ENCODE data around the gene FRS3. TPM values are rescaled to one million over a fixed set of nuclear protein-coding genes. Genes with fewer than 3 reads are reported as not detected.
"Not testable (repeated sequence)": the region's sequence is repeated elsewhere in the genome, so short reads cannot be mapped to it uniquely, and the experiment has no call there.

The FRS3 gene
- total RNA-seq, 2 experiments from 2014 or later, result 5.6 to 8.7 TPM

DNA sequence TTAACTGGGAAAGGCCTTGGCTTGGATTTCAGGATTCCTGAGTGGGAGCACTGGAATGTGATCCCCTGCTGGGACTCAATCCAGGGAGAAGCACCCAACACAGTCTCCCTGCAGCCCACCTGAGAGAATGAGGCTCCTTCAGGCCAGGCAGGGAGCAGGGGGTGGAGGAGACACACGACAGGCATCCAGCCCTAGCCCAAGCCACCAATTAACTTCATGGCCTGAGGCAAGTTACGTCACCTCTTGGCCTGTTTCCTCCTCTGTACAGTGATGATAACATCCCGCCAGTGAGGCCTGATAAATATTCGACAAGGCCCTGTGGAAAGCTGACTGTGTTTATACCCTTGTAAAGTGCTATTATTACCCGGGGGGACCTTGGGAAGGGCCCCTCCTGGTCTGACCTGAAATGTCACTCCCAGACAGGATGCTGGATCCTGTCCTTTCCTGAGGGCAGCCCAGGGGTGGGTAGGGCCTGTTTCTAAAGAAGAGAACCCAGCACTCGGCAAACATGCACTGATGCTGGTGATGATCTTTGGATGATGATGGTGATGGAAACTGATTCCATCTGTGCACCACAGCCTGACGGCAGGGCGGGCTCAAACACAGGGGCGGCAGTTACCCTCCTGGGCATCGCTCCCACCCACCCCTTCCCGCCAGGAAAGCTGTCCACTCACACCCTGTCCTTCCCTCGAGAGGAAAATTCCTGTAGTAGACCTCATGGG is 12.4 kb downstream of the FRS3 start:
- H3K36me3 ChIP-seq (ENCODE audit: insufficient read depth, low read length), result peaks cover 17% of the 10 kb centered on the region; the same call in 1 of the 2 replicates
- TF ChIP-seq EZH2phosphoT487 (IDR thresholded peaks at IDR 0.05; ENCODE audit: borderline replicate concordance, low read depth, low read length), result no peak
- TF ChIP-seq, protein P1, sequence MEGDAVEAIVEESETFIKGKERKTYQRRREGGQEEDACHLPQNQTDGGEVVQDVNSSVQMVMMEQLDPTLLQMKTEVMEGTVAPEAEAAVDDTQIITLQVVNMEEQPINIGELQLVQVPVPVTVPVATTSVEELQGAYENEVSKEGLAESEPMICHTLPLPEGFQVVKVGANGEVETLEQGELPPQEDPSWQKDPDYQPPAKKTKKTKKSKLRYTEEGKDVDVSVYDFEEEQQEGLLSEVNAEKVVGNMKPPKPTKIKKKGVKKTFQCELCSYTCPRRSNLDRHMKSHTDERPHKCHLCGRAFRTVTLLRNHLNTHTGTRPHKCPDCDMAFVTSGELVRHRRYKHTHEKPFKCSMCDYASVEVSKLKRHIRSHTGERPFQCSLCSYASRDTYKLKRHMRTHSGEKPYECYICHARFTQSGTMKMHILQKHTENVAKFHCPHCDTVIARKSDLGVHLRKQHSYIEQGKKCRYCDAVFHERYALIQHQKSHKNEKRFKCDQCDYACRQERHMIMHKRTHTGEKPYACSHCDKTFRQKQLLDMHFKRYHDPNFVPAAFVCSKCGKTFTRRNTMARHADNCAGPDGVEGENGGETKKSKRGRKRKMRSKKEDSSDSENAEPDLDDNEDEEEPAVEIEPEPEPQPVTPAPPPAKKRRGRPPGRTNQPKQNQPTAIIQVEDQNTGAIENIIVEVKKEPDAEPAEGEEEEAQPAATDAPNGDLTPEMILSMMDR (conservative IDR thresholded peaks at IDR 0.05; ENCODE audit: low read length), result no peak
- no peaks in the 10 kb centered on the region for H3K9me3 ChIP-seq (ENCODE audit: low read length)
- H2AFZ ChIP-seq (ENCODE audit: low read length), result no peak overlapping the region
- no peaks in the 10 kb centered on the region for H4K20me1 ChIP-seq (ENCODE audit: insufficient read depth, low read length)
- CTCF ChIA-PET (ENCODE audit: unreplicated experiment), result no interaction called here
- no TSS peak for BruUV-seq (replicated peaks)
- intact Hi-C loops (cut with micrococcal nuclease; ENCODE audit: unreplicated experiment), result no loop called here
- H3K4me1 ChIP-seq (ENCODE audit: insufficient read depth, low read length, poor library complexity, severe bottlenecking), result peaks cover 7% of the 10 kb centered on the region
- no peaks in the 10 kb centered on the region for H3K9me2 ChIP-seq (ENCODE audit: insufficient read depth, low read length)
- POLR2A ChIA-PET, result interaction anchor here (0.6 kb wide), 1 partner anchor 30 kb away, joined by 4 read pairs; no protein-coding TSS in a partner anchor
- no peak overlapping the region for H3K4me3 ChIP-seq (ENCODE audit: low read depth, low read length, poor library complexity, severe bottlenecking)
- H3K27ac ChIP-seq (ENCODE audit: low read depth, low read length, poor library complexity, severe bottlenecking), result no peak overlapping the region
- no peak overlapping the region for H3K4me2 ChIP-seq (ENCODE audit: low read length)
- peak; percentile 20 for DNase-seq (ENCODE audit: low spot score)
- H3K79me2 ChIP-seq (ENCODE audit: insufficient read depth, low read depth, low read length), result no peaks in the 10 kb centered on the region

DNA sequence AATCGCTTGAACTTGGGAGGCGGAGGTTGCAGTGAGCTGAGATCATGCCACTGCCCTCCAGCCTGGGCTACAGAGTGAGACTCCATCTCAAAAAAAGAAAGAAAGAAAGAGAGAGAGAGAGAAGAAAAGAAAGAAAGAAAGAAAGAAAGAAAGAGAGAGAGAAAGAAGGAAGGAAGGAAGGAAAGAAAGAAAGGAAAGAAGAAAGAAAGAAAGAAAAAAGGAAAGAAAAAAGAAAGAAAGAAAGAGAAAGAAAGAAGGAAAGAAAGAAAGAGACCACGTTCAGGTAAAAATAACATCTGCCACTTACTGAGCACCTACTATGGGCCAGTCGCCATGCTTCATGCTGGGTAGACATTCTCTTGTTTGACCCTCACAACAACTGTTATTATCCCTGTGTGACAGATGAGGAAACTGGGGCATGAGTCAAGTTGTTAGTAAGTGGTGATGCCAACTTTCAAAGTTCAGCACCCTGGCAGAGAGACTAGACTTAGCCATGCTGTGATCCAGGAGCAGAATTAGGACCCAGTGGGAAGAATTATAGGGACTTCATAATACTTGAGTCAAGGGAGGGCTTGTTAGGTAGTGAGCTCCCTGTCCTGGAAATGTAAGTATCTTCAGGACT is 13.5 kb downstream of the FRS3 start:
- BruUV-seq (replicated peaks); H3K4me2 ChIP-seq (ENCODE audit: low read length); H3K36me3 ChIP-seq (ENCODE audit: insufficient read depth, low read length); H3K4me1 ChIP-seq (ENCODE audit: insufficient read depth, low read length, poor library complexity, severe bottlenecking); H3K27ac ChIP-seq (ENCODE audit: low read depth, low read length, poor library complexity, severe bottlenecking); H4K20me1 ChIP-seq (ENCODE audit: insufficient read depth, low read length); DNase-seq (ENCODE audit: low spot score); CTCF ChIA-PET (ENCODE audit: unreplicated experiment); H3K4me3 ChIP-seq (ENCODE audit: low read depth, low read length, poor library complexity, severe bottlenecking); H3K9me3 ChIP-seq (ENCODE audit: low read length); intact Hi-C loops (cut with micrococcal nuclease; ENCODE audit: unreplicated experiment); H3K9me2 ChIP-seq (ENCODE audit: insufficient read depth, low read length); H3K79me2 ChIP-seq (ENCODE audit: insufficient read depth, low read depth, low read length); H2AFZ ChIP-seq (ENCODE audit: low read length): not testable (repeated sequence)
- POLR2A ChIA-PET, result interaction anchor here (0.6 kb wide), 1 partner anchor 31 kb away, joined by 4 read pairs; no protein-coding TSS in a partner anchor

DNA sequence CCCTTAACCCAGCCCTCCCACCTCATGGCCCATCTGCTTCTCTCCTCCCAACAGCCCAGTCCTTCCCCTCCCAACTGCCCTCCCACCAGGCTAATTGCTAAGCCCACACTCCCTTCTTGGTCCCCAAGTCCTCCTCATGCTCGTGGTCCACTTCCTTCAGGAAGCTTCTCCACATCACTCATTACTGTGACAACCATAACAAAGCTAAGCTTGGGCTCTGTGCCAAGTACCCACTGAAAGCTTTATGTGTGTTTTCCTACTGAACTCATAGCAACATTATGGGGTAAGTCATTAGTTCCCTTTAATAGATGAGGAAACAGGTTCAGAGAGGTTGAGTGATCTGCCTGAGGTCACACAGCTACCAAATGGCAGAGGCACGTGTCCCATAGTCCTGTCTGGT is 16.2 kb downstream of the FRS3 start:
- no peak for TF ChIP-seq EZH2phosphoT487 (IDR thresholded peaks at IDR 0.05; ENCODE audit: borderline replicate concordance, low read depth, low read length)
- TF ChIP-seq, protein P1 (conservative IDR thresholded peaks at IDR 0.05; ENCODE audit: low read length), result no peak
- peaks cover 18% of the 10 kb centered on the region for H3K4me1 ChIP-seq (ENCODE audit: insufficient read depth, low read length, poor library complexity, severe bottlenecking)
- intact Hi-C loops (cut with micrococcal nuclease; ENCODE audit: unreplicated experiment), result no loop called here

More for the DNA sequence above, 16.2 kb downstream of the FRS3 start:
- H3K9me3 ChIP-seq (ENCODE audit: low read length), result no peaks in the 10 kb centered on the region
- H4K20me1 ChIP-seq (ENCODE audit: insufficient read depth, low read length), result no peaks in the 10 kb centered on the region
- no TSS peak for BruUV-seq (replicated peaks)
- H3K9me2 ChIP-seq (ENCODE audit: insufficient read depth, low read length), result no peaks in the 10 kb centered on the region
- DNase-seq (ENCODE audit: low spot score), result no peak
- ChIA-PET POLR2A (no interaction called here), CTCF (ENCODE audit: unreplicated experiment) (interaction anchor here (1.0 kb wide), 1 partner anchor 57 kb away, joined by 3 read pairs; no protein-coding TSS in a partner anchor)
- H2AFZ ChIP-seq (ENCODE audit: low read length), result no peak overlapping the region
- H3K36me3 ChIP-seq (ENCODE audit: insufficient read depth, low read length), result no peaks in the 10 kb centered on the region
- H3K4me2 ChIP-seq (ENCODE audit: low read length), result no peak overlapping the region
- no peak overlapping the region for H3K4me3 ChIP-seq (ENCODE audit: low read depth, low read length, poor library complexity, severe bottlenecking)
- no peaks in the 10 kb centered on the region for H3K79me2 ChIP-seq (ENCODE audit: insufficient read depth, low read depth, low read length)
- no peak overlapping the region for H3K27ac ChIP-seq (ENCODE audit: low read depth, low read length, poor library complexity, severe bottlenecking)
